ENCODE results near the gene PIP5K1C.

Gene PIP5K1C, protein sequence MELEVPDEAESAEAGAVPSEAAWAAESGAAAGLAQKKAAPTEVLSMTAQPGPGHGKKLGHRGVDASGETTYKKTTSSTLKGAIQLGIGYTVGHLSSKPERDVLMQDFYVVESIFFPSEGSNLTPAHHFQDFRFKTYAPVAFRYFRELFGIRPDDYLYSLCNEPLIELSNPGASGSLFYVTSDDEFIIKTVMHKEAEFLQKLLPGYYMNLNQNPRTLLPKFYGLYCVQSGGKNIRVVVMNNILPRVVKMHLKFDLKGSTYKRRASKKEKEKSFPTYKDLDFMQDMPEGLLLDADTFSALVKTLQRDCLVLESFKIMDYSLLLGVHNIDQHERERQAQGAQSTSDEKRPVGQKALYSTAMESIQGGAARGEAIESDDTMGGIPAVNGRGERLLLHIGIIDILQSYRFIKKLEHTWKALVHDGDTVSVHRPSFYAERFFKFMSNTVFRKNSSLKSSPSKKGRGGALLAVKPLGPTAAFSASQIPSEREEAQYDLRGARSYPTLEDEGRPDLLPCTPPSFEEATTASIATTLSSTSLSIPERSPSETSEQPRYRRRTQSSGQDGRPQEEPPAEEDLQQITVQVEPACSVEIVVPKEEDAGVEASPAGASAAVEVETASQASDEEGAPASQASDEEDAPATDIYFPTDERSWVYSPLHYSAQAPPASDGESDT

DNA sequence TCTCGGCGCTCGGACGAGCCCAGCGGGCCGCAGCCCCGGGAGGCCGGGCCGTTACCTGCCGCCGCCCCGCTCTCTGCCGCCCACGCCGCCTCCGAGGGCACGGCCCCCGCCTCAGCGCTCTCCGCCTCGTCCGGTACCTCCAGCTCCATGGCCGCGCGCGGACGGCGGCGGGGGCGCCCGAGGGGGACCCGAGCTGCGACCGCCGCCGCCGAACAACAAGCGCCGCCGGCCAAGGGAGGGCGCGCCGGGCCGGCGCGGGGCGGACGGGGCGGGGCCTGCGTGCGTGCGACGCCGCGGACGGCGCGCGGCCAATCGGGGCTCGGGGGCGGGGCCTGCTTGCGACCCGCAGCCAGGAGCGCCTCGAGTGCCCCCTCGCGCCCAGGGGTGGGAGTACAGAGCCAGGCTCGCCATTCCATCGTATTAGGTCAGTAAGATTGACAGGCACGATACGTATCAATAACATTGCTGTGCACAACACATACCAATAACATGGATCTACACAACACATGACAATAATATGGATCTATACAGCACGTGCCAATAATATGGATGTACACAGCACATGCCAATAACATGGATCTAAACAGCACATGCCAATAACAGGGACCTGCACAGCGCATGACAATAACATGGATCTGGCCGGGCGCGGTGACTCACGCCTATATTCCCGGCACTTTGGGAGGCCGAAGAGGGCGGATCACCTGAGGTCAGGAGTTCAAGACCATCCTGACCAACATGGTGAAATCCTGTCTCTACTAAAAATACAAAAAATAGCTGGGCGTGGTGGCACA, at the start of gene PIP5K1C:
Gene PIP5K1C (minus strand): TSS at position 227 of the 791 bp plus-strand sequence. CDS start 78 bp downstream, at position 149.
- DNase-seq: peak; percentile 78 to 94 (median 90)

DNA sequence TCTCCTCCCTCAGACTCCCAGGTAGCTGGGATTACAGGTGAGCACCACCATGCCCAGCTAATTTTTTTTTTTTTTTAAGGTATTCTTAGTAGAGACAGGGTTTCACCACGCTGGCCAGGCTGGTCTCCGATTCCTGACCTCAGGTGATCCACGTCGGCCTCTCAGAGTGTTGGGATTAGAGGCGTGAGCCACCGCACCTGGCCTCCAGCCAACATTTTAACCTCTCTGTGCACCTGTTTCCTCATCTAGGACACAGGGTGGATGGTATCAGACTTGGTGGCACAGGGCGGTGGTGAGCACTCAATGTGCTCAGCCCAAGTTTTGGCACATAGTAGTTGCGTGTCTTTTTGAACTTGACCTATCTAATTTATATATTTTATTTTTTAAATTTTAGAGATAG, 48.7 kb upstream of the PIP5K1C start:
- no peak for DNase-seq

GRCh38 chr19:3746371-3747056, 46.2 kb upstream of the PIP5K1C start:
- no peak for DNase-seq

- no peak for DNase-seq
These were observed 45.2 kb upstream of the PIP5K1C start for GRCh38 chr19:3745363-3746045.

DNA sequence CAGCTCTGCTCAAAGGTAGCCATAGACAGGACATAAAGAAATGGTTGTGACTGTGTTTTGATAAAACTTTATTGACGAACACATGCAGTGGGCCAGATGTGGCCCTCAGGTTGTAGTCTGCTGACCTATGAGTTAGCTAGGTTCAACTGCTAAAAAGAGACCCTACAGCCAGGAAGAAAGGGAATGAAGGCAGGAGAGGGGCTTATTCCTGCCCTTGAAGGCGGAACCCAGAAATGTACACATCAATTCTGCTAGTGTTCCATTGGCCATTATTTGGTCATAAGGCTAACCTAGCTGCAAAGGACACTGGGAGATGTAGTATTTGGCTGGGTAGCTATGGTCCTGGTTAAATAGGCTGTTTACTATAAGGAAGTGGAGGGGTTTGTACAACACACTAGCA, 43.2 kb upstream of the PIP5K1C start:
- DNase-seq: no peak

GRCh38 chr19:3740431-3740830, 40.2 kb upstream of the PIP5K1C start:
- DNase-seq: no peak

DNA sequence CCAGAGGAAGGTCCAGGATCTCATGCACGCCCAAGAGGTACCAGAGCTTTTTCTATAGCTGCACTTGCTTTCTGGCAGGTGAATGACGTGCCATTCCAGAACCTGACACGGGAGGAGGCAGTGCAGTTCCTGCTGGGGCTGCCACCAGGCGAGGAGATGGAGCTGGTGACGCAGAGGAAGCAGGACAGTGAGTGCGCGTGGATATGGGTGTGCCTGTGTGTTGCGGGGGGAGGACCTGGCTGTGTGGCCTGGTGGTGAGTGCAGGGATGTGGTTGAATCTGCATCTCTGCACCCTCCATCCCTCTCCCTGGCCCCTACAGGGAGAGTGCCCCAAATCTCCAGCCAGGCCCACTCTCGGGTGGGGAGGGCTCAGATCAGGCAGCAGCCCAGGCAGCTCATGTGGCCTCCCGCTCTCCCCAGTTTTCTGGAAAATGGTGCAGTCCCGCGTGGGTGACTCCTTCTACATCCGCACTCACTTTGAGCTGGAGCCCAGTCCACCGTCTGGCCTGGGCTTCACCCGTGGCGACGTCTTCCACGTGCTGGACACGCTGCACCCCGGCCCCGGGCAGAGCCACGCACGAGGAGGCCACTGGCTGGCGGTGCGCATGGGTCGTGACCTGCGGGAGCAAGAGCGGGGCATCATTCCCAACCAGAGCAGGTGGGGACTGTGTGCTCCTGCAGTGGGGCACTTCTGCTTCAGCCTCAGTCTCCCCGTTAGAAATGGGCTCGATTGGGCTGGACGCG, 38.4 kb upstream of the PIP5K1C start:
- no peak for DNase-seq

DNA sequence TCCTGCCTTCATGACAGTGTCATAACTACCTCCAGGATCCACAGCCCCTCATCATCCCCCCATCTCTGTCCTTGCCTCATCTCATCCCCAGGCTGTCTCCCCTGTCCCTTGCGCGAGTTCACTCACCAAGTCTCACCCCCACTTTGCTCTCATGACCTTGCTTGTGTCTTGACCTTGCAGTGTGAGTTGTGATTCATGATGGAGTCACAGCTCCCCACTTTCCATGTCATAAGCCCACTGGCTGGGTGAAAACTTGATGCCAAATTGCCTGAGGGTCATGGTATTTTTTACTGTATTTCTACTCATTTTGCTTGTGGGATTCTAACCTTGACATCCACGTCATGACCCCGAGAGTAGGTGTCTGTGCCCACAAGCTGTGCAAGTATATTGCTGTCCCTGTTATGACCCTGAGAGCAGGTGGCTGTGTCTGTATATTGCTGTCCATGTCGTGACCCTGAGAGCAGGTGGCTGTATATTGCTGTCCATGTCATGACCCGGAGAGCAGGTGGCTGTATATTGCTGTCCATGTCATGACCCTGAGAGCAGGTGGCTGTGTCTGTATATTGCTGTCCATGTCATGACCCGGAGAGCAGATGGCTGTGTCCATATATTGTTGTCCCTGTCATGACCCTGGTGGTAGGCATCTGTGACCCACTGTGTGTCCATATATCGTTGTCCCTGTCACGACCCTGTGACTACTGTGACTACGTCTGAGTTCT, 37.4 kb upstream of the PIP5K1C start:
- no peak for DNase-seq

- DNase-seq: no peak
These were observed 35.9 kb upstream of the PIP5K1C start for GRCh38 chr19:3736106-3736724.

GRCh38 chr19:3734310-3734600, 34.0 kb upstream of the PIP5K1C start:
- DNase-seq: no peak

- no peak for DNase-seq
These were observed 33.5 kb upstream of the PIP5K1C start for GRCh38 chr19:3733549-3734309.

GRCh38 chr19:3732108-3732507, 31.8 kb upstream of the PIP5K1C start:
- no peak for DNase-seq

- DNase-seq: no peak
These were observed 30.2 kb upstream of the PIP5K1C start for GRCh38 chr19:3730457-3730958.

DNA sequence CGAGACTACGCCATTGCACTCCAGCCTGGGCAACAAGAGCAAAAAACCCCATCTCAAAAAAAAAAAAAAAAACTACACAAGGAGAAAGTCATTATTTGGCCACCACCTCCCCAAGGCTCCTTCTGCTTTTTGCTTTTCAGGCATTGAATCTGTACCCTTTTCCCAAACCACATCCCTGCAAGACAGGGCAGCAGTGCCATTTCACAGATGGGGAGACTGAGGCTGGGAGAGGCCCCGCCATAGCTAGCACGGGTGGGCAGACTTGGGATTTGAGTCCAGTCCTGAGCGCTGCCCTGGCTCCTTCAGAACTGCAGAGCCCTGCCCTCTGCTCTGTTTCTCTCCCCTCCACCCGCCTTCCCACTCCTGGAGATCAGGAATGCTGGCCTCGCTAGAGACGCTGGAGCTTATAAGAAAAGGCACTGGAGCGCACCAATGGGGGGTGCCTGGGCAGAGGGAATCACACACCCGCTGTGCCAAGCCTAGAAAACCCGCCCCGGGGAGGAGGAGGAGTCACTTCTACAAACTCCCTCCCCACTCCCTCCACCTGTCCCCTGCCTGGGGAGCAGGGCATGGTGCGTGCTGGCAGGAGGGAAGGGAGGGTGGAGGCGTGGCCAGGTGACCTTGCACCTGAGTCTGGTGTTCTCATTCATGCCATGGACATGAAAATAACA, 25.5 kb upstream of the PIP5K1C start:
- DNase-seq: no peak

- DNase-seq: no peak
These were observed 24.9 kb upstream of the PIP5K1C start for GRCh38 chr19:3725121-3725520.

GRCh38 chr19:3723883-3724282, 23.6 kb upstream of the PIP5K1C start:
- no peak for DNase-seq

- no peak for DNase-seq
These were observed 22.8 kb upstream of the PIP5K1C start for GRCh38 chr19:3723110-3723488.

DNA sequence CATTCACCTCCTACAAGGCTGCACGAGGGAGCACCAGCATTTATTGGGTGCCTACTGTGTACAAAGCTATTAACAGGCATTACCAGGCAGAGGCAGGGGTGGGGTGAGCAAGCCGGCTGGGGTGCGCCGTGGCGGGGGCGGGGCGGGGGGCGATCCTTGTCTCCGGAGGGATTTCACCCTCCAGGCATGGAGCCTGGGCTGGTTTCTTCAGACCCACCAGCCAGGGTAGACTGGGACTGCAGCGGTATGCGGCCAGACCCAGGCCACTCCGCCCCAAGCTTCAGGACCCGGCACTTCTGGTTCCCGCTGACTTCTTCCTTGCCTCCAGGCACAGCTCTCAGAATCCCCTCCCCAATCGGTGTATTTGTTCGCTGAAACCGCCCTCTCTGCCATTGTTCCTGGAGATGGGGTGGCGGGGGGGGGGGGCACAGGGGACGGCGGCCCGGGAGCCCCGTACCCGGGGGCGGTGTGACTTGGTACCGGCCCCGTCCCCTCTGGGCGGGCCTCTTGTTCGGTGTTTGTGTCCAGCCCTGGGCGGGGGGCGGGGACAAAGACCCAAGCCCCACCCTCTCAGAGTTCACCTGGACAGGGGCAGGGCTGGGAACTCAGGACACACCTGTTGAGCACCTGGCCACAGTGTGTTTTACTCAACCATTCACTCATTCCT, 22.3 kb upstream of the PIP5K1C start:
- DNase-seq: no peak
